Measurements from ENCODE around the gene CDKN1B. TPM values are rescaled to one million over a fixed set of nuclear protein-coding genes. Genes with fewer than 3 reads are reported as not detected.

CDKN1B gene
- total and polyA plus RNA-seq, 2 of the 13 experiments (the other 11 are each of a cell fraction or from before 2014, with no cell fraction given): 20.1 to 37.2 TPM

- peak; percentile 13; the same call in 1 of the 2 replicates for TF ChIP-seq RCOR2 (CRISPR knock-in tag; IDR thresholded peaks at IDR 0.05)
- peak; percentile 49 for TF ChIP-seq POGZ (CRISPR knock-in tag; IDR thresholded peaks at IDR 0.05)
- TF ChIP-seq GLI4 (CRISPR knock-in tag; IDR thresholded peaks at IDR 0.05; ENCODE audit: borderline replicate concordance): no peak
- TF ChIP-seq DR1 (CRISPR knock-in tag; IDR thresholded peaks at IDR 0.05): peak; percentile 79
- TF ChIP-seq ADNP (CRISPR knock-in tag; IDR thresholded peaks at IDR 0.05): no peak
- TF ChIP-seq MAZ (IDR thresholded peaks at IDR 0.05; ENCODE audit: borderline replicate concordance, low read depth, low read length): 0 out of 2 replicates have a peak, but pooled peaks have one; percentile 14
- peak; percentile 92 for TF ChIP-seq MAZ (CRISPR knock-in tag; IDR thresholded peaks at IDR 0.05; ENCODE audit: low read depth)
- TF ChIP-seq SOX5 (CRISPR knock-in tag; IDR thresholded peaks at IDR 0.05; ENCODE audit: borderline replicate concordance): peak; percentile 50; the same call in 1 of the 2 replicates
- 0 out of 2 replicates have a peak, but pooled peaks have one; percentile 23 for TF ChIP-seq ZNF556 (CRISPR knock-in tag; IDR thresholded peaks at IDR 0.05; ENCODE audit: borderline replicate concordance)
- TF ChIP-seq E2F2 (CRISPR knock-in tag; IDR thresholded peaks at IDR 0.05; ENCODE audit: borderline replicate concordance): no peak
- no peak for TF ChIP-seq ZNF775 (CRISPR knock-in tag; IDR thresholded peaks at IDR 0.05; ENCODE audit: borderline replicate concordance)
- TF ChIP-seq HOXA5 (CRISPR knock-in tag; IDR thresholded peaks at IDR 0.05): peak; percentile 45
- TF ChIP-seq THAP9 (CRISPR knock-in tag; IDR thresholded peaks at IDR 0.05; ENCODE audit: borderline replicate concordance): peak; percentile 93; the same call in 1 of the 2 replicates
- 0 out of 2 replicates have a peak, but pooled peaks have one; percentile 38 for TF ChIP-seq NFKBIZ (CRISPR knock-in tag; IDR thresholded peaks at IDR 0.05)
- peak; percentile 58 for TF ChIP-seq ZNF143 (CRISPR knock-in tag; IDR thresholded peaks at IDR 0.05)
- peak; percentile 87 for TF ChIP-seq TFE3 (CRISPR knock-in tag; IDR thresholded peaks at IDR 0.05)
- TF ChIP-seq SMAD3 (CRISPR knock-in tag; IDR thresholded peaks at IDR 0.05): 0 out of 2 replicates have a peak, but pooled peaks have one; percentile 12
- peak; percentile 59 for TF ChIP-seq HDAC1 (CRISPR knock-in tag; IDR thresholded peaks at IDR 0.05)
- TF ChIP-seq HNRNPLL (IDR thresholded peaks at IDR 0.05; ENCODE audit: low read depth, low read length, poor library complexity, severe bottlenecking): peak; percentile 60
- TF ChIP-seq ZNF788 (CRISPR knock-in tag; IDR thresholded peaks at IDR 0.05; ENCODE audit: borderline replicate concordance): 0 out of 2 replicates have a peak, but pooled peaks have one; percentile 34
- no peak for TF ChIP-seq ZNF629 (CRISPR knock-in tag; conservative IDR thresholded peaks at IDR 0.05)
- no peak for TF ChIP-seq FOXJ3 (CRISPR knock-in tag; IDR thresholded peaks at IDR 0.05; ENCODE audit: borderline replicate concordance)
- TF ChIP-seq ZNF703 (CRISPR knock-in tag; IDR thresholded peaks at IDR 0.05; ENCODE audit: borderline replicate concordance): peak; percentile 39; the same call in 1 of the 2 replicates
Observed at GRCh38 chr12:12716793-12717585, at the start of gene CDKN1B (continued).
